GM08714 (cell line): ENCODE measurements around the gene PIAS1.
"Not testable (repeated sequence)": the region's sequence is repeated elsewhere in the genome, so short reads cannot be mapped to it uniquely, and the experiment has no call there.

Experiments
- H3K4me3 ChIP-seq: fragments of 200-500 bp; sonication (Bioruptor generic); 2 replicates; pipeline ENCODE4 v1.5.1; 2014; ENCODE audit warnings: mild to moderate bottlenecking, low read length, inconsistent platforms
- ZNF274 ChIP-seq: IDR thresholded peaks from 2 replicates; pipeline ENCODE4 v1.6.1; 2012; ENCODE audit warnings: mild to moderate bottlenecking, low read depth, low read length

Gene PIAS1

GRCh38 chr15:68201153-68201878 is 147.2 kb downstream of the PIAS1 start:
- no peak for TF ChIP-seq ZNF274
- H3K4me3 ChIP-seq = no peak overlapping the region

DNA sequence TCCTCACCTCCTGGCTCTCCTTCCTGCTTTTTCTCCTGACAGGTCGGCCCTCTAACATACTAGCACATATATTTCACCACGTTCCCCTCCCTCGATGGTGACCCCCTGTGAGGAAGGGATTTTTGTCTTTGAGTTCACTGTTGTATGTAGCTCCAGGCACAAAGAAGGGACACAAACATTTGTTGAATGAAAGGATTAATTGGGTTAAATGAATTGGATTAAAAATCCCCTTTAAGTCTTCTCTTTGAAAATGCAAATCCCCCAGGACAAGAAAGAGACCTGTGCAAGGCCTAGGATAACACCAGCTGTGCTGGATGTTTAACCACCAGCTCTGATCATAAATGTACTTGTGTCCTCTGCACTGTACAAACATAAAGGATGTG is 147.8 kb downstream of the PIAS1 start:
- no peak for TF ChIP-seq ZNF274

DNA sequence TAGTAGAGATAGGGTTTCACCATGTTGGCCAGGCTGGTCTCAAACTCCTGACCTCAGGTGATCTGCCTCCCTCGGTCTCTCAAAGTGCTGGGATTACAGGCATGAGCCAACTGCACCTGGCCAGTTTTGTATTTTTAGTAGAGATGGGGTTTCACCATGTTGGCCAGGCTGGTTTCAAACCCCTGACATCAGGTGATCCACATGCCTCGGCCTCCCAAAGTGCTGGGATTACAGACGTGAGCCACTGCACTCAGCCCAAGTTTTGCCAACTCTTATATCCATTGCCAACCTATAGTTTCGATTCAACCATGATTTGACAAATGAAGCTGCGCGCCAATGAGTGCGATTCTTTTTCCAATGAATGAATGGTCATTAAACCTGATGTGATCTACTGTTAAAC is 148.9 kb downstream of the PIAS1 start:
- H3K4me3 ChIP-seq = not testable (repeated sequence)

More for the DNA sequence above, 147.8 kb downstream of the PIAS1 start:
- H3K4me3 ChIP-seq = no peak overlapping the region

DNA sequence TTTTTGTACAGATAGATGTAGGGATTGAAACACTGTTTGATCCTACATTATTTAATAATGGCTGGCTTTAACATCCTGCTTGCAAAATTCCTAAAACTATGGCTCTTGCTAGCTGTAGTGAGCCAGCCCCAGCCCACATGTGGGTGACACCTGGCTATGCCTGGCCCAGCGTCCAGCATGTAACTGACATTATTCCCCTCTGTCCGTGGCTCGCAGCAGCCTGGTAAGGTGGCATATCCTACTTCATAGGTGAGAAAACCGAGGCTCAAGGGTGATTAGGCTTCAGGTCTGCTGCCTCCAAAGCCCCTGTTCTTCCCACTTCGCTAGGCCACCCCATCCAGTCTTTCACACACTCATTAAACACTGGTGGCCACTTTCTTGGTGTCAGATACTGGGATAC is 149.4 kb downstream of the PIAS1 start:
- no peak overlapping the region for H3K4me3 ChIP-seq
- no peak for TF ChIP-seq ZNF274

GRCh38 chr15:68203956-68204355 is 149.8 kb downstream of the PIAS1 start:
- H3K4me3 ChIP-seq = no peak overlapping the region
- TF ChIP-seq ZNF274 = no peak

- no peak overlapping the region for H3K4me3 ChIP-seq
- TF ChIP-seq ZNF274 = no peak
Observed at GRCh38 chr15:68204361-68204760, 150.2 kb downstream of the PIAS1 start.

DNA sequence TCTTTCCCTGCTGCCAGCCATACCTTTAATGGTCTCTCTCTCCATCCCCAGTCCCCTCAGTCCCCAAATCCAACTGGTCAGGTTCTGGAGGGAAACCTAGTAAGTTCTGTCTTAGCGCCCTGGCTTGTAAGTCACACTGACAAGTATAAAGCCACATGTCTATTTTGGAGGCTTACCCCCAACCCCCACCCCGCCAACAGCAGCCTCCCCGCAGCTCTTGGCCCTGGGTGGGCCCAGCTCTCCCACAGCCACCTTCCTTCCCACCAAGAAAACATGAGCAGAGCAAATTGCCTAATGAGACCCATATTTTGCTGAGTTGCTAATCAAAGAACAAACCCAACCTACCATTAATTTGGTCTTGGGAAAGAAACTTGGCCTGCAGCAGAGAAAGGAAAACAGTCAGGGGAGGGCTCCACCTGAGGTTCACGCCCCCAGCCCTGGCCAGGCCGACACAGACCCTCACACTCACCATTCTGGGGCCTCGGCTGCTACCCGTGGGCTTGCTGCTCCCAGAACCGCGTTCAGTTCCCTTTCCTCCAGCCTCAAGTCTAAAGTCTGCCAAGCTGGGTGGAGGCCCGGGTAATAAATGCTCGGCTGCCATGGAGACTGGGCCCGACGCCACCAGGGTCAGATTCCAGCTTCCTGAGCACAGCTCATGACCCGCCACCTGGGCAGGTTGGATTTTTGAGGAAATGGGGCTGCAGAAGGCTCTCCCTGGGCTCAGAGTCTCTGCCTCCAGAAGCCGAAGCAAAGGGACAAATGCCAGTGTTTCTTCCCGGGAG is 150.9 kb downstream of the PIAS1 start, which contains the start of gene CALML4:
Gene CALML4, minus strand, starts transcription at position 557 of the 782 bp plus-strand sequence. Its CDS starts 85 bp downstream, at position 472.
- no peak within 1 kb of the TSS for H3K4me3 ChIP-seq
- no peak for TF ChIP-seq ZNF274

- no peak for TF ChIP-seq ZNF274
- no peak overlapping the region for H3K4me3 ChIP-seq
Observed at GRCh38 chr15:68205558-68205944, 151.4 kb downstream of the PIAS1 start.

DNA sequence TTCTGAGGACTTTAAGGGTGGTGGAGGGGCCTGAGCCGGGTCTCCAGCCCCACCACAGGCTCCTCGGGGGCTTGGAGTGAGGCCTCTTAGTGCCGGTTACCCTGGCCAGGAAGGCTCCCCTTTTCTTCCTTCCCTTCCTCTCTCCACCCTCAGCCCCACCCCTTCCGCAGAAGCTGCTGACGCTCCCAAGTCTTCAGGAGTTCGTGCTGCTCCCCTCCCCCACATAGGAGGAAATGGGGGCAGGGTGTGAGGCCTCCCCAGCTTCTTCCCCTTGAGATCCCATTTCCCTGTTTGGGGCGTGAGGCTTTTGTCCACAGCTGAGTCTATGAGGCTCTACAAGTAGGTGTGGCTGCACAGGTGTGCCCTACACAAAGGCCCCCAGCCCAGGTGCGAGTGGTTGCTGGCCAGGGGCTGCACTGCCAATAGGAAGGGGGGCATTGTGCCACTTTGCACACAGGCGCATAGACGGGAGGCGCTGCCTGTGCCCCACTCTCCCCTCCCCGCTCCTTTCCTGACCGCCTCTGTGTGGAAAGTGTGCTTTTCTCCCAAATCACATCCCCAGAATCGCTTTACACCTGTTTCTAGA is 151.9 kb downstream of the PIAS1 start:
- no peak for TF ChIP-seq ZNF274

GRCh38 chr15:68206711-68207151 is 152.6 kb downstream of the PIAS1 start:
- no peak for TF ChIP-seq ZNF274

More for the DNA sequence above, 151.9 kb downstream of the PIAS1 start:
- no peak overlapping the region for H3K4me3 ChIP-seq

DNA sequence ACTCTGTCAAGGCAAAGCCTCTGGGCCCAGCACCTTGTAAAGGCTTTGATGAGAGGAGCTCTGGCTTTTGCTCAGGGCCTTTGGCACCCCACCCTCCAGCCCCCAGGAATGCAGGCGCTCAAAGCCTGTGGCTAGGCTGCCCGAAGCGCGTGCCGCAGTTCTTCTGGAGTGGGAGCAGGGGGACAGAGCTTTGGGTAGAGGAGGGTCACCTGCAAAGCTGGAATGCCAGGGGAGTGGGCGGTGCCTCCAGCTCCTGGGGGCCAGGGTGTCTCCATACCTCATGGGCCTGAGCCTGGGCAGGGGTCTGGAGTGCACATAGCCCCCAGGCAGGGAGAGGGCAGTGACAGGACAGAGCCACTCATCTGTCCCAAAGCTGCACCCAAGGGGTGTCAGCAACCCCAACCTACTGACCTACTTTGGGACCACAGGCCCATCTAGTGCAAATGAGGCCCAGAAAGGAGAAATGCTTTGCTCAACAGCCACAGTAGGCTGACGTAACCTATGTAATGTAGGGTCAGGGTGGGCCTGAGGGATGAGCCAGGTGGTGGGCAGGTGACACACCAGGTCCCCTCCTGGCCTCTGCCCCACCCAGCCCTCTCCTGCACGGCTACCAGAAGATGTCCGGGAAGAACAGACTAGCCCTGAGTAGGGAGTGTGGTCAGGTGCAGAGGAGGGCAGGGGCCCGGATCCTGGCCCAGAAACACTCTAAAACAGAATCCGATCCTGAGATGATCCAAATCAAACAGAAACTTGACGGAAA is 153.2 kb downstream of the PIAS1 start:
- no peak overlapping the region for H3K4me3 ChIP-seq
- TF ChIP-seq ZNF274 = no peak

More at GRCh38 chr15:68206711-68207151, 152.6 kb downstream of the PIAS1 start:
- no peak overlapping the region for H3K4me3 ChIP-seq

- no peak for TF ChIP-seq ZNF274
Observed at GRCh38 chr15:68208136-68208535, 154.0 kb downstream of the PIAS1 start.

DNA sequence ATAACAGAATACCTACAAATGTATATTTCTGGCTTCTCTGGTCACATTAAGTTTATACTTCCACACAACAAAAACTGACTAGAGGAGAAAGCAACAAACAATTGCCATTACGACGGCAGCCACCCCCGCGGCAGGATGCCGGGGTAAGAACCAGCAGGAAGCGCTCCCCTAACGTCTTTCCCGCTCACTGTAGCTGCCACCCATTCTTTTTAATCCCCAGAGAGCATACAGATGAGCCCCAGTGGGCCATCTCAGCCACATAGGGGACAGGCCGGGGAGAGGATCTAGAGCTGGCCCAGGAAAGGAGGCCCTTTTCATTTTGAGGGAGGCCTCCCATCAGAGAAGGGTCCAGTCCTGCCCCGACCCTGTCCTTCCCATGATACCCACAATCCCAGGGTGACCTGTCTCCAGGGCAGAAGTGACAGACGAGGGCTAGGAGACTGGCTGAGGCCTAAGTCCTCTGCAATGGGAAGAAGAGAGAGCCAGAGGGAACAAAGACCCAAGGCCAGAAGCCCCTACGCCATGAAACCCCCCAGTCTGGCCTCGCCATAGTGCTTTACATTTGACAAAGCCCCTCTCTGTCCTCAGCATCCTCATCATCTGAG is 154.6 kb downstream of the PIAS1 start:
- TF ChIP-seq ZNF274 = no peak
- no peak overlapping the region for H3K4me3 ChIP-seq

More at GRCh38 chr15:68208136-68208535, 154.0 kb downstream of the PIAS1 start:
- H3K4me3 ChIP-seq = no peak overlapping the region

DNA sequence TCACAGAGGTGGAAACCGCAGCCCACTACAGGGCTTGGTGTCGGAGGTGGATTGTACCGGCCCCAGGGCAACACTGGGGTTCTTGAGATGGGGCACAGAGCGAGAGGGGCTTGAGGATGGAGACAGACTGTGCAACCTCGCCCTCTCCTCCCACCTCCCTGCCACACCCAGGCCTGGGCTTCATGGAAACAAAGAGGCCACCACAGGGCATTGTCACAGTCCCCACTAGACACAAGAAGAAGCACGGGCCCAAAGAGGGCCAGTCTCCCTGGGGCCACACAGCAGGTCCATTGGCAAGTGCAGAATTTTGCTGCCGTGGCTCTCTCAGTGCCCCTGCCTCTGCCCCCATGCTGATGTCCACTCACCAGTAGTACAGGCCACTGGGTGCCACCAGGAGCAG is 155.2 kb downstream of the PIAS1 start:
- no peak overlapping the region for H3K4me3 ChIP-seq
- no peak for TF ChIP-seq ZNF274
